Breast epithelium (tissue), 3 donors: ENCODE measurements around the gene FNDC11.

Experiments
- CTCF ChIP-seq, 3 donors: fragments of 450-650 bp; IDR thresholded peaks; one replicate each; pipeline ENCODE4 v1.5.1; 2016 to 2017; ENCODE audit warnings: antibody characterized with exemption in 3 of 3, mild to moderate bottlenecking in 3 of 3, moderate library complexity in 3 of 3
- POLR2A ChIP-seq: fragments of 450-650 bp; IDR thresholded peaks from one replicate; pipeline ENCODE4 v1.6.1; 2016; ENCODE audit warnings: antibody characterized with exemption, mild to moderate bottlenecking, moderate library complexity

DNA sequence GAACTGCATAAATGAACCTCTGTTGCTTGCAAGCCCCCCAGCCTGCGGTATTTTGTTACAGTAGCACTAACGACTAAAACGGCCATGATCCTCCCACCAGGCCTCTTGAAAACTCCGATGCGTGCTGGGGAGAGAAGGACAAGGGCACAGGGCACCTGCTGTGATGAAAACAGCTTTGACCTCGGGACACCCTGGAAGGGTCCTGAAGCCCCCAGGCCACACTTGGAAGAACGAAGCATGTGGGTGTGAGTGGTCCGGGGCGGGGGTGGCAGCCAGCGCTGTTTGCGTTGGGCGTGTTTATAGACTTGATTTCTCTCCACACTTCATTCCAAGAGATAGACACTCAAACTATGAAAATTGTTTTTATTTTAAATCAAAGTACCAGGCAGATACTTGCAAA, 33.3 kb downstream of the FNDC11 start:
- no peak for TF ChIP-seq CTCF (IDR thresholded peaks at IDR 0.05)
- TF ChIP-seq POLR2A, result no peak
